ES-I3 (cell line): Measurements from ENCODE around the gene NBEA.
A peak's percentile ranks its signal among the peaks of the same experiment; 100 is the strongest.
"Not testable (repeated sequence)": the region's sequence is repeated elsewhere in the genome, so short reads cannot be mapped to it uniquely, and the experiment has no call there.

Experiments used
- H3K36me3 ChIP-seq: 2 replicates; pipeline ENCODE4 v1.6.1; 2013; ENCODE audit warnings: mild to moderate bottlenecking, low read length, control low read depth, moderate library complexity; ENCODE audit not compliant: insufficient read depth
- H3K4me1 ChIP-seq: 2 replicates; pipeline ENCODE4 v1.6.1; 2013; ENCODE audit warnings: mild to moderate bottlenecking, control low read depth, low read length; ENCODE audit not compliant: insufficient read depth
- H3K9ac ChIP-seq: 2 replicates; pipeline ENCODE4 v1.6.1; 2013; ENCODE audit warnings: low read depth, mild to moderate bottlenecking, low read length, moderate library complexity
- H3K9me3 ChIP-seq: 2 replicates; pipeline ENCODE4 v1.6.1; 2013; ENCODE audit warnings: mild to moderate bottlenecking, low read length, moderate library complexity; ENCODE audit not compliant: control insufficient read depth, insufficient read depth

The NBEA gene, protein sequence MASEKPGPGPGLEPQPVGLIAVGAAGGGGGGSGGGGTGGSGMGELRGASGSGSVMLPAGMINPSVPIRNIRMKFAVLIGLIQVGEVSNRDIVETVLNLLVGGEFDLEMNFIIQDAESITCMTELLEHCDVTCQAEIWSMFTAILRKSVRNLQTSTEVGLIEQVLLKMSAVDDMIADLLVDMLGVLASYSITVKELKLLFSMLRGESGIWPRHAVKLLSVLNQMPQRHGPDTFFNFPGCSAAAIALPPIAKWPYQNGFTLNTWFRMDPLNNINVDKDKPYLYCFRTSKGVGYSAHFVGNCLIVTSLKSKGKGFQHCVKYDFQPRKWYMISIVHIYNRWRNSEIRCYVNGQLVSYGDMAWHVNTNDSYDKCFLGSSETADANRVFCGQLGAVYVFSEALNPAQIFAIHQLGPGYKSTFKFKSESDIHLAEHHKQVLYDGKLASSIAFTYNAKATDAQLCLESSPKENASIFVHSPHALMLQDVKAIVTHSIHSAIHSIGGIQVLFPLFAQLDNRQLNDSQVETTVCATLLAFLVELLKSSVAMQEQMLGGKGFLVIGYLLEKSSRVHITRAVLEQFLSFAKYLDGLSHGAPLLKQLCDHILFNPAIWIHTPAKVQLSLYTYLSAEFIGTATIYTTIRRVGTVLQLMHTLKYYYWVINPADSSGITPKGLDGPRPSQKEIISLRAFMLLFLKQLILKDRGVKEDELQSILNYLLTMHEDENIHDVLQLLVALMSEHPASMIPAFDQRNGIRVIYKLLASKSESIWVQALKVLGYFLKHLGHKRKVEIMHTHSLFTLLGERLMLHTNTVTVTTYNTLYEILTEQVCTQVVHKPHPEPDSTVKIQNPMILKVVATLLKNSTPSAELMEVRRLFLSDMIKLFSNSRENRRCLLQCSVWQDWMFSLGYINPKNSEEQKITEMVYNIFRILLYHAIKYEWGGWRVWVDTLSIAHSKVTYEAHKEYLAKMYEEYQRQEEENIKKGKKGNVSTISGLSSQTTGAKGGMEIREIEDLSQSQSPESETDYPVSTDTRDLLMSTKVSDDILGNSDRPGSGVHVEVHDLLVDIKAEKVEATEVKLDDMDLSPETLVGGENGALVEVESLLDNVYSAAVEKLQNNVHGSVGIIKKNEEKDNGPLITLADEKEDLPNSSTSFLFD (N-terminal part only)

GRCh38 chr13:34941835-34942731, at the start of gene NBEA:
Gene NBEA (plus strand): TSS chr13:34942270. CDS start chr13:34942821, 551 bp downstream.
- Histone ChIP-seq H3K36me3 (no peaks in the 10 kb centered on the region), H3K4me1 (no peaks in the 10 kb centered on the region; the same call in 1 of the 2 replicates), H3K9ac (peak within 1 kb of the TSS; percentile 54), H3K9me3 (no peaks in the 10 kb centered on the region)

DNA sequence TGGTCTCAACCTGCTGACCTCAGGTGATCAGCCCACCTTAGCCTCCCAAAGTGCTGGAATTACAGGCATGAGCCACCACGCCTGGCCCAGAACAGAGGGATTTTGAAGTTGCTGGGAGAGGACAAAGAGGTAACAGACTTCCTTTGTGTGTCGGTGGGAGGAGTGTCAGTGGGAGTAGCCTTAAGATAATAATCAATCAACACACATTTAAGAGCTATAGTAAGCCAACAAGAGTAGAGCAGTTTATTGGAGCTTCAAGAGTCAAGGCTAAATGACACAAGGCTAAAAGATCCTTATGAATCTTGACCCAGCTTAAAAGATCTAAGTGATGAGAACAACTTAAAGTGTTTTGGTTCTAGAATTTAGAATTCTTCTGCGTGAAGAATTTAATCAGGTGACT, 47.3 kb upstream of the NBEA start:
- no peak overlapping the region for H3K9ac ChIP-seq

GRCh38 chr13:34897220-34897619, 44.9 kb upstream of the NBEA start:
- no peaks in the 10 kb centered on the region for H3K9me3 ChIP-seq
- peaks cover 23% of the 10 kb centered on the region for H3K4me1 ChIP-seq
- no peak overlapping the region for H3K9ac ChIP-seq
- no peaks in the 10 kb centered on the region for H3K36me3 ChIP-seq

More for the DNA sequence above, 47.3 kb upstream of the NBEA start:
- H3K36me3 ChIP-seq, result no peaks in the 10 kb centered on the region
- H3K9me3 ChIP-seq, result no peaks in the 10 kb centered on the region
- H3K4me1 ChIP-seq, result peaks cover 7% of the 10 kb centered on the region; the same call in 1 of the 2 replicates

GRCh38 chr13:34899888-34900287, 42.2 kb upstream of the NBEA start:
- H3K9ac ChIP-seq, result no peak overlapping the region
- H3K36me3 ChIP-seq, result no peaks in the 10 kb centered on the region
- no peaks in the 10 kb centered on the region for H3K9me3 ChIP-seq
- peaks cover 27% of the 10 kb centered on the region for H3K4me1 ChIP-seq

DNA sequence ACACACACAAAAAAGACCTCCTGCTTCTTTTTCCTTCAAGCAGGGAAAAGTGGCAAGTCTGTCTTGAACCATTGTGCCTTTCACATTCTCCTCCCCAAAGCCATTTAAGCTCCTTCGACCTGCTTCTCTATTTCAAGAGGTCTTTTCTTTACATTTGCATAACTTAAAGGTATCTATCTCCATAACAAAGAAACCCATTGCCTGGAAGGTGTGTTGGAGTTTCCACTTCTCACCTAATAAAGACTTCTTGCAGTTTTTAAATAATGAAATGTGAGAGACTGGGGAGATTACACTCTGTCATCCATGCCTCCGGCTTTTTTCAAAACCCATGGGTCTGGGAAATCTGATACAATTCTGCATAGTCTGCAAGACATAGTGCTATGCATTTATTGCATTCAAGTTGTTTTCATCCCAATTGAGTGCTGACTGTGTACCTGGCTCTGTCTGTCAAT, 41.8 kb upstream of the NBEA start:
- H3K9ac ChIP-seq, result no peak overlapping the region
- H3K4me1 ChIP-seq, result peaks cover 27% of the 10 kb centered on the region
- no peaks in the 10 kb centered on the region for H3K9me3 ChIP-seq
- no peaks in the 10 kb centered on the region for H3K36me3 ChIP-seq

- Histone ChIP-seq H3K9ac (no peak overlapping the region), H3K36me3 (no peaks in the 10 kb centered on the region), H3K4me1 (peaks cover 27% of the 10 kb centered on the region), H3K9me3 (no peaks in the 10 kb centered on the region)
These were observed 40.5 kb upstream of the NBEA start for GRCh38 chr13:34901572-34901971.

- Histone ChIP-seq H3K9ac (no peak overlapping the region), H3K9me3 (no peaks in the 10 kb centered on the region), H3K36me3 (no peaks in the 10 kb centered on the region), H3K4me1 (peaks cover 30% of the 10 kb centered on the region)
These were observed 30.9 kb upstream of the NBEA start for GRCh38 chr13:34911159-34911558.

- Histone ChIP-seq H3K9ac (no peak overlapping the region), H3K9me3 (no peaks in the 10 kb centered on the region), H3K36me3 (no peaks in the 10 kb centered on the region), H3K4me1 (peaks cover 39% of the 10 kb centered on the region)
These were observed 29.0 kb upstream of the NBEA start for GRCh38 chr13:34913040-34913439.

DNA sequence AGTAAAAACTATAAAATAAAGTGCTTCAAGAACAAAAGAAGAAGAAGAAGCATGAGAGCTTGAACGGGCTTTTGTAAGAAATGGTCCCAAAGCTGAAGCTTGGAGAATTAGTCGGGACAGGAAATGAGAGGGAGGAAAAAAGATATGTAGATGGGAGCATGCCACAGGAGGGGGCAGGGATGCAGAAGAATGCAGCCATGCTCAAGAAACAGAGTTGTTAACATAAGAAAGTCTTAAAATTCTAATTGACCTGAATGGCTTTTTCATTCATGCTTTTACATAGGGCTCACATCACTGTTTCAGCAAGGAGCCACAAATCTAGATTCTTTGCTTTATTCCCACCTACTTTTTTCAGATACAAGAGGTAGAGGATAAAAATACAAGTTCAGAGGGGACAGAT, 27.7 kb upstream of the NBEA start:
- Histone ChIP-seq H3K9me3 (no peaks in the 10 kb centered on the region), H3K36me3 (no peaks in the 10 kb centered on the region), H3K9ac (no peak overlapping the region), H3K4me1 (peaks cover 39% of the 10 kb centered on the region)

DNA sequence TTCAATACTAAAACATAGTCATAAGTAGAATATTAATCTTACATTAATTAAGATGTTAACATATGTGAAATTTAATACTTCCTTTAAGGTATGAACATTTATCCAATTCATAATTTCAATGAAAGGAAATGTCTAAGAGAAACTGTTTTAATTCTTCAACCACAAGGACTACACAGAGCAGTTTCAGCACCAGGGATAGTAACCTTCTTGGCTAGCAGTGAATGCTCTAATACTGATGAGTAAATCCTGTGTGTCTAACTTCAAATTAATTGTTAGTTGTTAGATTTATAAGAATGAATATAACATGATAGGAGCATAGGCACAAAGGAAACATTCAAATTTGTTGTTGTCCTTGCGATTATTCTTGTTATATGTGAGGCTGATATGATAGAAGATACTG, 15.6 kb upstream of the NBEA start:
- Histone ChIP-seq H3K36me3 (no peaks in the 10 kb centered on the region), H3K9me3 (no peaks in the 10 kb centered on the region), H3K9ac (no peak overlapping the region), H3K4me1 (no peaks in the 10 kb centered on the region)

DNA sequence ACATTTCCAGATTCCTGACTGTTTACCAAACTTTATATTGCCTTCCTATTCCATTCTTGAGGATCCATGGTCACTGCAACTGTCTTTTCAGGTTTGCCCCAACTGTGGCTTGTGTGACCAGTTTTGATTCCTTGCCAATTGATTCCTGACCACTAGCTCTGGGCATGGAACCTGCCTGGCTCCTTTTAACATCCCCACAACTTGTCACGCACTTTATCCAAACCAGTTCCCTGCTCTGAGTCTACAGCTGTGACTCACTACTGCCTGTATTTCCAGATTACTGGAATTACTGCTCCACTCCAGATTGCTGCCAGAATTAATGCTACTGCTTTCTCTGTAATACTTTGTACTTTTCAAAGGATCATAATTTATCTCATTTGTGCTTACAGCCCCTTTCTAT, 13.4 kb upstream of the NBEA start:
- H3K9me3 ChIP-seq, H3K36me3 ChIP-seq, H3K9ac ChIP-seq, H3K4me1 ChIP-seq: not testable (repeated sequence)

DNA sequence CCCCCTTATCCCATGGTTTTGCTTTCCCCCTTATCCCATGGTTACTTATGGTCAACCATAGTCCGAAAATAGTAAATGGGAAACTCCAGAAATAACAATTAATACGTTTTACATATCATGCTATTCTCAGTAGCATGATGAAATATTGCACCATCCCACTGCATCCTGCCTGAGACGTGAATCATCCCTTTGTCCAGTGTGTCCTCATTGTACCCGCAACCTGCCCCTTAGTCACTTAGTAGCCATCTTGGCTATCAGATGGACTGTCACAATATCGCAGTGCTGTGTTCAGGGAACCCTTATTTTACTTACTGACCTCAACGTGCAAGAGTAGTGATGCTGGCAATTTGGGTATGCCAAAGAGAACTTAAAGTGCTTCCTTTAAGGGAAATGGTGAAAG, 10.5 kb upstream of the NBEA start:
- Histone ChIP-seq H3K36me3 (no peaks in the 10 kb centered on the region), H3K9ac (no peak overlapping the region), H3K9me3 (no peaks in the 10 kb centered on the region), H3K4me1 (no peaks in the 10 kb centered on the region)

DNA sequence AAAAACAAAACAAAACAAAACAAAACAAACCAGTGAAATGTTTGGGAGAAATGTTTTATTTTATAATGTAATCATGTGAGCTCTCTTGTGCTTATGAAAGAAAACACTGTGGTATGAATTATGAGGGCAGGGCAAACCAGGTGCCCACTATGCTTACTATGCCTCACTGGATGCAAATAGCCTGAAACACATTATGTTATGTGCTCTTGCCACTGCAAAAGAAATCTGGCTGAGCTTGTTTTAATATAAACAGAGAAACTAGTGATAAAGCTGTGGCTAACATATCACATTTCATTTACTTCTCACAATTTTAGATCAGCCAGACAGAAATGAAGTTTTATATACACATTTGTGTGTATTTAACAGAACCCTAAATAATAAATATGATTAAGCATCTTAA, 8.7 kb upstream of the NBEA start:
- H3K9ac ChIP-seq, result no peak overlapping the region
- no peaks in the 10 kb centered on the region for H3K4me1 ChIP-seq
- no peaks in the 10 kb centered on the region for H3K9me3 ChIP-seq
- no peaks in the 10 kb centered on the region for H3K36me3 ChIP-seq
